WTC11 (cell line): ENCODE measurements around the gene TSC22D2.

Experiments used
- CREB1 ChIP-seq: sonication (generic); formaldehyde crosslinking; IDR thresholded peaks from 2 replicates; pipeline ENCODE4 v1.8.0; 2023; ENCODE audit warnings: mild to moderate bottlenecking, missing genetic modification reagents
- JUN ChIP-seq: sonication (generic); formaldehyde crosslinking; IDR thresholded peaks from 2 replicates; pipeline ENCODE4 v1.8.0; 2023; ENCODE audit warnings: mild to moderate bottlenecking, missing genetic modification reagents
- MYBL2 ChIP-seq: sonication (generic); formaldehyde crosslinking; IDR thresholded peaks from 2 replicates; pipeline ENCODE4 v1.8.1; 2023; ENCODE audit warnings: mild to moderate bottlenecking, moderate library complexity, missing genetic modification reagents
- RELA ChIP-seq: sonication (generic); formaldehyde crosslinking; IDR thresholded peaks from 2 replicates; pipeline ENCODE4 v1.8.1; 2022; ENCODE audit warnings: missing genetic modification reagents, mild to moderate bottlenecking, borderline replicate concordance
- TF ChIP-seq, protein P1 (sequence below): sonication (generic); formaldehyde crosslinking; IDR thresholded peaks from 2 replicates; pipeline ENCODE4 v1.8.0; 2023; ENCODE audit warnings: mild to moderate bottlenecking, missing genetic modification reagents
- TF ChIP-seq, protein P2 (sequence below): sonication (generic); formaldehyde crosslinking; IDR thresholded peaks from 2 replicates; pipeline ENCODE4 v1.8.1; 2023; ENCODE audit warnings: mild to moderate bottlenecking, missing genetic modification reagents, borderline replicate concordance
- TF ChIP-seq, protein P3 (sequence below): fragments of 200-600 bp; IDR thresholded peaks from 2 replicates; pipeline ENCODE4 v1.8.0; 2022; ENCODE audit warnings: antibody characterized with exemption
- TF ChIP-seq, protein P4 (sequence below): sonication (generic); formaldehyde crosslinking; IDR thresholded peaks from 2 replicates; pipeline ENCODE4 v1.8.1; 2022; ENCODE audit warnings: low read depth, missing genetic modification reagents, borderline replicate concordance

DNA sequence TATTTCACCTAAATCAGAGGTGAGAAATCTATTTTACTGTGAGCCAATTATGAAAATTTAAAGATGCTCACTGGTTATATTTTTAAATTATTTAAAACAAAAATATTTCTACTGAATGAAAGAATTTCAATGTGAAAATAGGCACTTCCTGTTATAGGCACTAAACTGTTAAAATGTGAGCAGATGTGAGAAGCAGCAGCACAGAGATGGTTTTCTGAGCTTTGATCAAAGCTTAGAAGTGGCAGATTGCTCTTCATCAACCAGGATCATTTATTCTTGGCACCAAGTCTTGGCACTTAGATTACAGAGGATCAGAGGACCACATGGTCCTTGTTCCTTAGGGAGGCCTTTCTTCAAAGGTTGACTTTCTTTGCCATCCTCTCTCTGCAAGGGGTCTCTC lies 18.0 kb upstream of the TSC22D2 start:
- TF ChIP-seq, protein P1, sequence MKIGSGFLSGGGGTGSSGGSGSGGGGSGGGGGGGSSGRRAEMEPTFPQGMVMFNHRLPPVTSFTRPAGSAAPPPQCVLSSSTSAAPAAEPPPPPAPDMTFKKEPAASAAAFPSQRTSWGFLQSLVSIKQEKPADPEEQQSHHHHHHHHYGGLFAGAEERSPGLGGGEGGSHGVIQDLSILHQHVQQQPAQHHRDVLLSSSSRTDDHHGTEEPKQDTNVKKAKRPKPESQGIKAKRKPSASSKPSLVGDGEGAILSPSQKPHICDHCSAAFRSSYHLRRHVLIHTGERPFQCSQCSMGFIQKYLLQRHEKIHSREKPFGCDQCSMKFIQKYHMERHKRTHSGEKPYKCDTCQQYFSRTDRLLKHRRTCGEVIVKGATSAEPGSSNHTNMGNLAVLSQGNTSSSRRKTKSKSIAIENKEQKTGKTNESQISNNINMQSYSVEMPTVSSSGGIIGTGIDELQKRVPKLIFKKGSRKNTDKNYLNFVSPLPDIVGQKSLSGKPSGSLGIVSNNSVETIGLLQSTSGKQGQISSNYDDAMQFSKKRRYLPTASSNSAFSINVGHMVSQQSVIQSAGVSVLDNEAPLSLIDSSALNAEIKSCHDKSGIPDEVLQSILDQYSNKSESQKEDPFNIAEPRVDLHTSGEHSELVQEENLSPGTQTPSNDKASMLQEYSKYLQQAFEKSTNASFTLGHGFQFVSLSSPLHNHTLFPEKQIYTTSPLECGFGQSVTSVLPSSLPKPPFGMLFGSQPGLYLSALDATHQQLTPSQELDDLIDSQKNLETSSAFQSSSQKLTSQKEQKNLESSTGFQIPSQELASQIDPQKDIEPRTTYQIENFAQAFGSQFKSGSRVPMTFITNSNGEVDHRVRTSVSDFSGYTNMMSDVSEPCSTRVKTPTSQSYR (CRISPR knock-in tag) = no peak
- TF ChIP-seq, protein P2, sequence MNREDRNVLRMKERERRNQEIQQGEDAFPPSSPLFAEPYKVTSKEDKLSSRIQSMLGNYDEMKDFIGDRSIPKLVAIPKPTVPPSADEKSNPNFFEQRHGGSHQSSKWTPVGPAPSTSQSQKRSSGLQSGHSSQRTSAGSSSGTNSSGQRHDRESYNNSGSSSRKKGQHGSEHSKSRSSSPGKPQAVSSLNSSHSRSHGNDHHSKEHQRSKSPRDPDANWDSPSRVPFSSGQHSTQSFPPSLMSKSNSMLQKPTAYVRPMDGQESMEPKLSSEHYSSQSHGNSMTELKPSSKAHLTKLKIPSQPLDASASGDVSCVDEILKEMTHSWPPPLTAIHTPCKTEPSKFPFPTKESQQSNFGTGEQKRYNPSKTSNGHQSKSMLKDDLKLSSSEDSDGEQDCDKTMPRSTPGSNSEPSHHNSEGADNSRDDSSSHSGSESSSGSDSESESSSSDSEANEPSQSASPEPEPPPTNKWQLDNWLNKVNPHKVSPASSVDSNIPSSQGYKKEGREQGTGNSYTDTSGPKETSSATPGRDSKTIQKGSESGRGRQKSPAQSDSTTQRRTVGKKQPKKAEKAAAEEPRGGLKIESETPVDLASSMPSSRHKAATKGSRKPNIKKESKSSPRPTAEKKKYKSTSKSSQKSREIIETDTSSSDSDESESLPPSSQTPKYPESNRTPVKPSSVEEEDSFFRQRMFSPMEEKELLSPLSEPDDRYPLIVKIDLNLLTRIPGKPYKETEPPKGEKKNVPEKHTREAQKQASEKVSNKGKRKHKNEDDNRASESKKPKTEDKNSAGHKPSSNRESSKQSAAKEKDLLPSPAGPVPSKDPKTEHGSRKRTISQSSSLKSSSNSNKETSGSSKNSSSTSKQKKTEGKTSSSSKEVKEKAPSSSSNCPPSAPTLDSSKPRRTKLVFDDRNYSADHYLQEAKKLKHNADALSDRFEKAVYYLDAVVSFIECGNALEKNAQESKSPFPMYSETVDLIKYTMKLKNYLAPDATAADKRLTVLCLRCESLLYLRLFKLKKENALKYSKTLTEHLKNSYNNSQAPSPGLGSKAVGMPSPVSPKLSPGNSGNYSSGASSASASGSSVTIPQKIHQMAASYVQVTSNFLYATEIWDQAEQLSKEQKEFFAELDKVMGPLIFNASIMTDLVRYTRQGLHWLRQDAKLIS (CRISPR knock-in tag) = no peak
- TF ChIP-seq CREB1 (CRISPR knock-in tag) (no peak), MYBL2 (CRISPR knock-in tag) (no peak), RELA (CRISPR knock-in tag) (no peak), JUN (no peak)
- TF ChIP-seq, protein P3, sequence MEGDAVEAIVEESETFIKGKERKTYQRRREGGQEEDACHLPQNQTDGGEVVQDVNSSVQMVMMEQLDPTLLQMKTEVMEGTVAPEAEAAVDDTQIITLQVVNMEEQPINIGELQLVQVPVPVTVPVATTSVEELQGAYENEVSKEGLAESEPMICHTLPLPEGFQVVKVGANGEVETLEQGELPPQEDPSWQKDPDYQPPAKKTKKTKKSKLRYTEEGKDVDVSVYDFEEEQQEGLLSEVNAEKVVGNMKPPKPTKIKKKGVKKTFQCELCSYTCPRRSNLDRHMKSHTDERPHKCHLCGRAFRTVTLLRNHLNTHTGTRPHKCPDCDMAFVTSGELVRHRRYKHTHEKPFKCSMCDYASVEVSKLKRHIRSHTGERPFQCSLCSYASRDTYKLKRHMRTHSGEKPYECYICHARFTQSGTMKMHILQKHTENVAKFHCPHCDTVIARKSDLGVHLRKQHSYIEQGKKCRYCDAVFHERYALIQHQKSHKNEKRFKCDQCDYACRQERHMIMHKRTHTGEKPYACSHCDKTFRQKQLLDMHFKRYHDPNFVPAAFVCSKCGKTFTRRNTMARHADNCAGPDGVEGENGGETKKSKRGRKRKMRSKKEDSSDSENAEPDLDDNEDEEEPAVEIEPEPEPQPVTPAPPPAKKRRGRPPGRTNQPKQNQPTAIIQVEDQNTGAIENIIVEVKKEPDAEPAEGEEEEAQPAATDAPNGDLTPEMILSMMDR = no peak
- TF ChIP-seq, protein P4, sequence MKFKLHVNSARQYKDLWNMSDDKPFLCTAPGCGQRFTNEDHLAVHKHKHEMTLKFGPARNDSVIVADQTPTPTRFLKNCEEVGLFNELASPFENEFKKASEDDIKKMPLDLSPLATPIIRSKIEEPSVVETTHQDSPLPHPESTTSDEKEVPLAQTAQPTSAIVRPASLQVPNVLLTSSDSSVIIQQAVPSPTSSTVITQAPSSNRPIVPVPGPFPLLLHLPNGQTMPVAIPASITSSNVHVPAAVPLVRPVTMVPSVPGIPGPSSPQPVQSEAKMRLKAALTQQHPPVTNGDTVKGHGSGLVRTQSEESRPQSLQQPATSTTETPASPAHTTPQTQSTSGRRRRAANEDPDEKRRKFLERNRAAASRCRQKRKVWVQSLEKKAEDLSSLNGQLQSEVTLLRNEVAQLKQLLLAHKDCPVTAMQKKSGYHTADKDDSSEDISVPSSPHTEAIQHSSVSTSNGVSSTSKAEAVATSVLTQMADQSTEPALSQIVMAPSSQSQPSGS (CRISPR knock-in tag) = no peak
